ENCODE results near the gene FAM151A. TPM values are rescaled to one million over a fixed set of nuclear protein-coding genes. Genes with fewer than 3 reads are reported as not detected.

The FAM151A gene
- total RNA-seq, 1 donor from 2014 or later = not detected

Other genes with a start within 250 kb of the FAM151A start
- gene SSBP3, start 217.1 kb downstream of the FAM151A start, total RNA-seq = 15.3 and 21.8 TPM in 2 replicates
- 54.0 and 59.2 TPM in 2 replicates for gene ACOT11, start 75.3 kb downstream of the FAM151A start, total RNA-seq
- gene MROH7, start 18.3 kb upstream of the FAM151A start, total RNA-seq = 1.2 and 3.7 TPM in 2 replicates
- 23.5 and 29.7 TPM in 2 replicates for gene TTC4, start 92.3 kb upstream of the FAM151A start, total RNA-seq
- gene PARS2, start 141.0 kb upstream of the FAM151A start, total RNA-seq = 7.2 and 8.0 TPM in 2 replicates
- not detected in 2 replicates for gene TTC22, start 177.8 kb upstream of the FAM151A start, total RNA-seq

All from myocyte (in vitro differentiated cells).